Glomerular visceral epithelial cell (primary cell): ENCODE results near the gene GH2.
A peak's percentile ranks its signal among the peaks of the same experiment; 100 is the strongest.
"Not testable (repeated sequence)": the region's sequence is repeated elsewhere in the genome, so short reads cannot be mapped to it uniquely, and the experiment has no call there.

Experiments used
- DNase-seq: peaks from one replicate; pipeline ENCODE4 v3.0.0-alpha.2; 2016; ENCODE audit errors: extremely low spot score

Gene GH2

DNA sequence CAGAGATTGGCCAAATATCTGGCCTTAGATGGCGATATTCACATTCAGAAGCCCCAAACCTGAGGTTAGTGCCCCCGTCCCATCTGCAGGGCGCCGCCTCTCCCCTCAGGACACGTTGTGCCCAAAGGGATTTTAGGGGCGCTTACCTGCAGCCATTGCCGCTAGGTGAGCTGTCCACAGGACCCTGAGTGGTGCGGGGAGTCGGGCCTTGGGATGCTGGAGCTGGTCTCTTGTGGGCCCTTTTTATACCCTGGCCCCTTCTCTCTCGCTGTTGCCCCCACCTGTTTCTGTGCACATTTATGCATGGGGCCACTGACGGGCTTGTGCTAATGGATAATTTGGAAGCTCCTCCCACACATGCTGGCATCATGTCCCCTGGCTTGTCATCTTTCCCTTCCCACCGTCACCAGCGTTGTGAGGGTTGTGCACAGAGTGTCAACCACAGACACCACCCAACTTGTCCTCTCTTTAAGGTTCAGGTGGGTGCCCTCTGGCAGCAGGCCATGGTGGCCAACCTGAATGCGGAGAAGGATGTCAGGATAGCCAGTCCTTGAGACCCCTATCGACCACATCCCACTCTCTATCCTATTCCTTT, 29.4 kb upstream of the GH2 start, which contains the start of gene CSHL1:
CSHL1 (minus strand) TSS at position 218 of the 595 bp plus-strand sequence; CDS start at position 156, 62 bp downstream.
- DNase-seq: no peak

DNA sequence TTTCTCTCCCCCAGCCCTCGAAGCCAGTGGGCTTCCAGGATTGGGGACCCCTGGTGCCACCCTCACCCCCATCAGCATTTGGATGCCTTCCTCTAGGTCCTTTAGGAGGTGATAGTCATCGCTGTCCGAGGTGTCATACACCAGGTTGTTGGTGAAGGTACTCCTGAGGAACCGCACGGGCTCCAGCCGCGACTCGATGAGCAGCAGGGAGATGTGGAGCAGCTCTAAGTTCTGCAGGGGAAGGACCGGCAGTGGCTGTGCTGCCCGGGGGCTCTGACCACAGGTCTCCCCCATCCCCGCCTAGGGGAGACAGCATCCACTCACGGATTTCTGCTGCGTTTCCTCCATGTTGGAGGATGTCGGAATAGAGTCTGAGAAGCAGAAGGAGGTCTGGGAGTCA, 28.4 kb upstream of the GH2 start:
- DNase-seq: no peak

- not testable (repeated sequence) for DNase-seq
Measured at GRCh38 chr17:63909586-63909985, 27.8 kb upstream of the GH2 start.

GRCh38 chr17:63907161-63907778, 25.5 kb upstream of the GH2 start:
- DNase-seq: not testable (repeated sequence)

- DNase-seq: not testable (repeated sequence)
Measured at GRCh38 chr17:63904796-63905195, 23.1 kb upstream of the GH2 start.

DNA sequence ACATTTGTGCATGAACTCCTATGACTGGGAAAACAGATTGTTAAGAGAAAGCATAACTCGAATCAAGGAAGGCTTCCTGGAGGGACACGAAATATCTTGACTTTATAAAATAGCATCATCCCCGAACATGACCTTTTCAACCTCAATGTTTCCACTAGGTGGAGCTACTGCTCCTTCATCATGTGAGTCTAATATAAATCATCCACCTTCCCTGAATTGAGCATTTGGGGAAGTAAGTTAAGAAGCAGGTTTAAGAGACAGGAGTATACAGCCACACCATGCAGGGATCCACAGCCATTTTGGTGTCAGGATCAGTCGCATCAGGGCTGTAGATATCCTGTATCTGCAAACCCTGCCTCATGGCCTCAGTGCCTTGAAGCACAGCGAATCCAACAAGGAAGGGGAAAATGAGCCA, 22.1 kb upstream of the GH2 start:
- not testable (repeated sequence) for DNase-seq

DNA sequence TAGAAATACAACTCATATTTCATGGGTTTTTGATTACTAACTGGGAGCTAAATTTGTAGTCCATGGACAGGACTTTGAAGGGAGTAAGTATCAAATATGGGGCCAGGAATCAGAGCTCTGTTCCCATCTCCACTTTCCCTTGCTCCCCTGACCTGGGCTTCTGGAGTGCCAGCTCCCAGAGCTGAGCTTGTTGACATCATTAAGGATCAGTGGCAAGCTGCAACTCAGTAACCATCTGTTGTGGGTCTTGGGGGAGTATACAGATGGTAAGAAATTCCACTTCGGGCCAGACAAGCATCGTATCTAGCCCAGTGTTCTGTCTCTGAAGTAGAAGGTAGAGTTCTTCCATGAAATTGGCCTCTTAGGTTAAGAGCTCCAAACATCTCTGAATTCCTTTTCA, 20.2 kb upstream of the GH2 start:
- DNase-seq: not testable (repeated sequence)

DNA sequence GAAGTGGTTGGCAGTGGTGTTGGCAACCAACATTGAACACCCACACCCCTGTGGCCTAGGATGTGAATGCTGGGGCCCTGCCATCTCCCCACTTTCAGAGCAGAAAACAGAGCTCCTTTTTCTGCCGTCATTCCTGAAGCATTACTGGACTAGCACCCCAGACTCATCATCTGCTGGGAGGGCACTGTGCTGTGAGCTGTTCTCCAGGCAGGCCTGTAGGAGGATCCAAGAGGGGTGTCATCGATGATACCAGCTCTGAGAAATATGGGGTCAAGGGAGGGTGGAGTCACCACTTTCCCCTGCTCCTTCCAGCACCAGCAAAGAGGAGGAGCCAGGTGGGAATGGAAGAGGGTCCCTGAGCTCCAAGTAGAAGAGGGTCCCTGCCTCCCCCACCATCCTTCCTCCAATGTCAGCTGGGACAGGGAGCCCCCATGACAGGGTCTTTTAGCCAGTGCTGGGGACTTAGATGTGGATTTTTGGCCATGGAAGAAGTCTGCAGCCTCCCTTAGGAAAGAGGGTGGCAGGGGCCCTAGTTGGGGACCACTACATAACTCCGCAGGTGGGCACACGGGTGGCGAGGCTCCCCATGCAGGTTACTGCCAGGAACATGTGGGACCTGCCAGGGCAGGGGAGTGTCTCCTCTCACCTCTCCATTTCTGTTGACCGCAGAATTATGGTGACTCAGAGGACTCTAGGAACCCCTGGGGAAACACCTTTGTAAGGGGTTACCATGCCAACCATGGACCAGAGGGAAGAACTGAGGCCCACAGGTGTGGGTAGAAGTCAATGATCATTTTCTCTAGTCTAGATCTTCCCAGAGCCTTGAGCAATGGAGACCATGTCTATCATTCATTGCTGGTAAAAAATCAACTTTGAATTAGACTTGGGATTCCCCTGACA, 17.4 kb upstream of the GH2 start:
- not testable (repeated sequence) for DNase-seq

DNA sequence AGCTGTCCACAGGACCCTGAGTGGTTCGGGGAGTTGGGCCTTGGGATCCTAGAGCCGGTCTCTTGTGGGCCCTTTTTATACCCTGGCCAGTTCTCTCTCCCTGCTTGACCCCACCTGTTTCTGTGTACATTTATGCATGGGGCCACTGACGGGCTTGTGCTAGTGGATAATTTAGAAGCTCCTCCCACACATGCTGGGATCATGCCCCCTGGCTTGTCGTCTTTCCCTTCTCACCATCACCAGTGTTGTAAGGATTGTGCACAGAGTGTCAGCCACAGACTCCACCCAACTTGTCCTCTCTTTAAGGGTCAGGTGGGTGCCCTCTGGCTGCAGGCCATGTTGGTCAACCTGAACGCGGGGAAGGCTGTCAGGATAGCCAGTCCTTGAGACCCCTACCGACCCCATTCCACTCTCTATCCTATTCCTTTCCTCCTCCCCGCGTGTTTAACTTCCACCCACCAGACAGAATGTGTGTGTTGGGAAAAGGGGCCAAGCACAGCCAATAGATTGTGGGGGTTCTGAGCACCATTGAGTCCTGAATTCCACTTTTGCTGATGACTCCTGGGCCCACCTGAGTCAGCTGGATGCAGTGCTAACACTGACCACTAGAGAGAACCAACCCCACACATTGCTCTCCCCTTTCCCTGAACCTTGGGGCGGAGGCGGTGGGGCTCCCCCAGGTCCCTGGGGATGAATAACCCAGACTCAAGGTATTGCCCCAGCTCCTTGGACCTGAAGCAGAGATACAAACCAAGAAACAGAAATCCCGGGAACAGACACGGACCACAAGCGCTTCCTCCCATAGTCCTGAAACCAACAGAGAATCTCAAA, 15.0 kb upstream of the GH2 start, which contains the start of gene CSH1:
CSH1 (minus strand) TSS at position 51 of the 831 bp plus-strand sequence. CDS start 63 bp downstream, outside the sequence.
- not testable (repeated sequence) for DNase-seq

DNA sequence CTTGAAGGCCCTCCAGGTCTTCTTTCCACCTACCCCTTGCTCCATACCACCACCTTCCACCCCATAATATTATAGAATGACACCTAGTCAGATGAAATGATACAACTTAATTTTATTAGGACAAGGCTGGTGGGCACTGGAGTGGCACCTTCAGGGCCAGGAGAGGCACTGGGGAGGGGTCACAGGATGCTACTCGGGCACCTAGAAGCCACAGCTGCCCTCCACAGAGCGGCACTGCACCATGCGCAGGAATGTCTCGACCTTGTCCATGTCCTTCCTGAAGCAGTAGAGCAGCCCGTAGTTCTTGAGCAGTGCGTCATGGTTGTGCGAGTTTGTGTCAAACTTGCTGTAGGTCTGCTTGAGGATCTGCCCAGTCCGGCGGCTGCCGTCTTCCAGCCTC, 13.1 kb upstream of the GH2 start:
- DNase-seq: not testable (repeated sequence)

GRCh38 chr17:63894021-63894420, 12.3 kb upstream of the GH2 start:
- DNase-seq: not testable (repeated sequence)

GRCh38 chr17:63892316-63893037, 10.7 kb upstream of the GH2 start:
- DNase-seq: not testable (repeated sequence)

DNA sequence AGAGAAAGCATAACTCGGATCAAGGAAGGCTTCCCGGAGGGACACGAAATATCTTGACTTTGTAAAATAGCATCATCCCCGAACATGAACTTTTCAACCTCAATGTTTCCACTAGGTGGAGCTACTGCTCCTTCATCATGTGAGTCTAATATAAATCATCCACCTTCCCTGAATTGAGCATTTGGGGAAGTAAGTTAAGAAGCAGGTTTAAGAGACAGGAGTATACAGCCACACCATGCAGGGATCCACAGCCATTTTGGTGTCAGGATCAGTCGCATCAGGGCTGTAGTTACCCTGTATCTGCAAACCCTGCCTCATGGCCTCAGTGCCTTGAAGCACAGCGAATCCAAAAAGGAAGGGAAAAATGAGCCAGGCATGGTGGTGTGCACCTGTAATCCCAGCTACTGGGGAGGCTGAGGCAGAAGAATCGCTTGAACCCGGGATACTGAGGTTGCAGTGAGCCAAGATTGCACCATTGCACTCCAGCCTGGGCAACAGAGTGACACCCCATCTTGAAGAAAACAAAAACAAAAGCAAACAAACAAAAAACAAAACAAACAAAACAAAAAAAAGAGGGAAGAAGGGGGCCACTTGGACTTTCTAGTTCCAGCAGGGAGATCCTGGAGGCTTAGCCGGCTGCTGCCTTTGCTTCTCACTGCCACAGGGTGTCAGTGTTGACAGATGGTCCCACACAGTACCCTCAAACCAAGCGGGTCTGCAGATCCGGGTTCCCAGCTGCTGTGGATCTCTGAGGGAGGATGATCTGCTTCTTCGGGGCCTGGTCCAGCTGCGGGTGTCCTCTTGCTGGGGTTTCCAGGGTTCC, 7.5 kb upstream of the GH2 start:
- DNase-seq: peak; percentile 26

- DNase-seq: not testable (repeated sequence)
Measured at GRCh38 chr17:63885119-63885518, 3.4 kb upstream of the GH2 start.

GRCh38 chr17:63882626-63883126, 932 bp upstream of the GH2 start:
- not testable (repeated sequence) for DNase-seq

GRCh38 chr17:63881337-63881736, 407 bp downstream of the GH2 start:
- not testable (repeated sequence) for DNase-seq

- DNase-seq: no peak
Measured at GRCh38 chr17:63880706-63881105, 1.0 kb downstream of the GH2 start.

DNA sequence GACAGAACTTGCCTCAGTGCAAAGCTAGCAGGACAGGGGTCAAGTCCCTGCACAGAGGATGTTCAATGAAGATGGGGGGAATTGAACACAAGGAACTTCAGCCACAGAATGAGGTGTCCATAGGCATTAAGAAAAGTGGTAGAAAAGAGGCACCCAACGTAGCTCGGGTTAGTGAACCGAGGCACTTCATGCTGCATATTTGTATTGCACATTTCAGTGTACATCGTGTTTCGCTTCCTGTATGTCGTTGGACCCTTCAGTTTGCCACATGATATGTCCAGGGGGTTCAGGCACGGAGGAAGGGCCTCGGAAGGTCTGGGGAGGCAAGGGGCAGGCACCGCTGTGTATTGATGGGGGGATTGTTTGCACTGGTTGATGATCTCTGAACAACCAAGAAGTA, 3.3 kb downstream of the GH2 start:
- not testable (repeated sequence) for DNase-seq

GRCh38 chr17:63874693-63875092, 7.1 kb downstream of the GH2 start:
- not testable (repeated sequence) for DNase-seq
